ENCODE data around the gene YEATS2.

YEATS2 gene

GRCh38 chr3:183845090-183845489, 147.5 kb downstream of the YEATS2 start:
- DNase-seq: no peak

- no peak for DNase-seq
Observed at GRCh38 chr3:183845608-183846288, 148.2 kb downstream of the YEATS2 start.

- DNase-seq: no peak
Observed at GRCh38 chr3:183854318-183855035, 156.9 kb downstream of the YEATS2 start.

- DNase-seq: no peak
Observed at GRCh38 chr3:183857863-183858262, 160.3 kb downstream of the YEATS2 start.
